Measurements from ENCODE around the gene CALCB. TPM values are rescaled to one million over a fixed set of nuclear protein-coding genes. Genes with fewer than 3 reads are reported as not detected.

CALCB gene
- total and polyA plus RNA-seq, 2 donors, result 0.24 to 1.2 TPM

DNA sequence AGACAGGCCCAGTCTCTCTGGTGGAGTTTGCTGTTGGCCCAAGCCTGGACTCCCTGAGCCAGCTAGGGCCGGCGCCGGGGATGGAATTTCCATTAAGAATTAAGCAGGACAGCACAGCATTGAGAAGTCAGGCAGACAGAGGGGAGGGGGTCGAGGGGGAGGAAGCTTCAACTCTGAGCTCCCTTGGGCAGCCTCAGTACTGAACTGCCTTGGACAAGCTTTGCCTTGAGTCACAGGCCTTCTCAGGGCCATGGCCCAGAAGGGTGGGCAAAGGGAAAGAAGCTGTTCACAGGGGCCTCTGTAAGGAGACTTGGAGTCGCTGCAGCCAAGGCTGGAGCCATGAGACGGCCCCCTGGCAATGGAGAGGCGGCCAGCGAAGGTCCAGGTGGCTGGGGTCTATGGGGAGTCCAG is 38.7 kb downstream of the CALCB start:
- no peak overlapping the region for H3K27ac ChIP-seq (ENCODE audit: low read depth in 1 of 2, low read length in 1 of 2)
- no peak overlapping the region for H3K4me3 ChIP-seq (ENCODE audit: low read length in 2 of 2)
- 92% methylated on average over 8 of the region's 8 CpGs for WGBS
- DNase-seq (ENCODE audit: low read depth in 6 of 9, low spot score in 9 of 9), result no peak
- H3K4me1 ChIP-seq (ENCODE audit: control insufficient read depth in 2 of 2, insufficient read depth in 2 of 2, low read length in 2 of 2), result peaks cover 0 to 15% of the 10 kb centered on the region in 2 donors
- H3K9me3 ChIP-seq (ENCODE audit: control insufficient read depth in 2 of 2, insufficient read depth in 1 of 2, low read length in 1 of 2), result no peaks in the 10 kb centered on the region
- H3K27me3 ChIP-seq (ENCODE audit: control insufficient read depth in 2 of 2, insufficient read depth in 1 of 2, low read length in 1 of 2), result peaks cover 0 to 16% of the 10 kb centered on the region in 2 donors
- H3K36me3 ChIP-seq (ENCODE audit: control insufficient read depth in 2 of 2, insufficient read depth in 2 of 2, low read length in 1 of 2), result no peaks in the 10 kb centered on the region

GRCh38 chr11:15113381-15113780 is 40.0 kb downstream of the CALCB start:
- Histone ChIP-seq H3K36me3 (ENCODE audit: control insufficient read depth in 2 of 2, insufficient read depth in 2 of 2, low read length in 1 of 2) (no peaks in the 10 kb centered on the region), H3K4me1 (ENCODE audit: control insufficient read depth in 2 of 2, insufficient read depth in 2 of 2, low read length in 2 of 2) (peaks cover 0 to 15% of the 10 kb centered on the region in 2 donors), H3K9me3 (ENCODE audit: control insufficient read depth in 2 of 2, insufficient read depth in 1 of 2, low read length in 1 of 2) (no peaks in the 10 kb centered on the region), H3K4me3 (ENCODE audit: low read length in 2 of 2) (no peak overlapping the region), H3K27ac (ENCODE audit: low read depth in 1 of 2, low read length in 1 of 2) (no peak overlapping the region), H3K27me3 (ENCODE audit: control insufficient read depth in 2 of 2, insufficient read depth in 1 of 2, low read length in 1 of 2) (peaks cover 0 to 16% of the 10 kb centered on the region in 2 donors)
- peak in 3 of 9 donors; percentile 13 to 54 (median 23) for DNase-seq (ENCODE audit: low read depth in 6 of 9, low spot score in 9 of 9)
- 27% methylated on average over 5 of the region's 5 CpGs for WGBS

DNA sequence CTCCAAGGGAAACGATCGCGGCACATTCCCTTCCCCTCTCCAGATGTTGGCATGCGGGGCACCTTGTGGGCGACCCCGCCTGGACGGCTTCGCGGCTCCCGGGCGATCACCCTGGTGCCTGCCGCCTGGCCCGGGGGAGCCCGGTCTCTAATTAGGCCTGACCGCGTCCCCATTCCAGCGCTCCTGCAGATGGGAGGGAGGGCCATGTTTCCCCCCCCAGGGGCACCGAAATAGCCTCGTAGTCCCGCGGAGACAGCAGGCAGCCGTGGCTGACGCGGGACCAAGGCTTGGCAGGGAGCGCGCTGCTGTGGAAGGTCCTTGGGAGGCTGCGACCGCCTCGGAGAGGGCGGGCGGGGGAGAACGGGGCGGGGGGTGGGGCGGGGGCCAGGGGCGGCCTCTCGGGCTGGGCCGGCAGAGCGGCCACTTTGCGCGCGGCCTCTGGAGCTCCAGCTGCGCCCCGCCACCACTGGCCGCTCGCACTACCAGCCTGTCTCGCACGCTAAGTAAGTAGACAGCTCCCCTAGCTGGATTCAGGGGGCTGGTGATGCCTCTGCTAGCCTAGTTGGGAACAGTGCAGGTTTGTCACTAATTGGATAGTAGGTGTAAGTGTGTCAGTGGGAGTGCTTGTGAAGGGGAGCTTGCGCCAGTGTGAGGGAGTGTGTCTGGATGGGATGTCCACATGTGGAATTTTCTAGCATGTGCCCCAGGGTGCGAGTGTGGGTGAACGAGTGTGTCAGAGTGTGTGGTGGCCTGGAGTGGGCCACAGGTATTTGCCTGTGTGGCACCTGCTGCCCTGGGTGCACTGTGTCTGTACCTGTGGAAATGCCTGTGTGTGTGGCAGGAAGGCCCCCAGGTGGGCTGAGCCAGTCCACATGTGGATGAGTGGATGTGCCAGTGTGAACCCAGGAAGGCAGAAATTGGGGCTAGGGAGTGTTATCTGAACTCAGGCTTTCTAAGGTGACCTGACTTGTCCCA is 41.4 kb downstream of the CALCB start, which contains the start of gene INSC:
INSC (plus strand) TSS at position 423 of the 975 bp plus-strand sequence. CDS start 34,252 bp downstream, outside the sequence.
- no peak for DNase-seq (ENCODE audit: low read depth in 6 of 9, low spot score in 9 of 9)
- Histone ChIP-seq H3K36me3 (ENCODE audit: control insufficient read depth in 2 of 2, insufficient read depth in 2 of 2, low read length in 1 of 2) (no peaks in the 10 kb centered on the region), H3K4me3 (ENCODE audit: low read length in 2 of 2) (no peak within 1 kb of the TSS), H3K27me3 (ENCODE audit: control insufficient read depth in 2 of 2, insufficient read depth in 1 of 2, low read length in 1 of 2) (peaks cover 0 to 16% of the 10 kb centered on the region in 2 donors), H3K4me1 (ENCODE audit: control insufficient read depth in 2 of 2, insufficient read depth in 2 of 2, low read length in 2 of 2) (peaks cover 0 to 15% of the 10 kb centered on the region in 2 donors), H3K27ac (ENCODE audit: low read depth in 1 of 2, low read length in 1 of 2) (no peak within 1 kb of the TSS), H3K9me3 (ENCODE audit: control insufficient read depth in 2 of 2, insufficient read depth in 1 of 2, low read length in 1 of 2) (no peaks in the 10 kb centered on the region)
- WGBS, result 9% methylated on average over 50 of the region's 50 CpGs

GRCh38 chr11:15115686-15116085 is 42.3 kb downstream of the CALCB start:
- peaks cover 0 to 15% of the 10 kb centered on the region in 2 donors for H3K4me1 ChIP-seq (ENCODE audit: control insufficient read depth in 2 of 2, insufficient read depth in 2 of 2, low read length in 2 of 2)
- no peak overlapping the region for H3K4me3 ChIP-seq (ENCODE audit: low read length in 2 of 2)
- no peaks in the 10 kb centered on the region for H3K36me3 ChIP-seq (ENCODE audit: control insufficient read depth in 2 of 2, insufficient read depth in 2 of 2, low read length in 1 of 2)
- peaks cover 0 to 16% of the 10 kb centered on the region in 2 donors for H3K27me3 ChIP-seq (ENCODE audit: control insufficient read depth in 2 of 2, insufficient read depth in 1 of 2, low read length in 1 of 2)
- 96% methylated on average over 5 of the region's 5 CpGs for WGBS
- no peak overlapping the region for H3K27ac ChIP-seq (ENCODE audit: low read depth in 1 of 2, low read length in 1 of 2)
- DNase-seq (ENCODE audit: low read depth in 6 of 9, low spot score in 9 of 9), result no peak
- no peaks in the 10 kb centered on the region for H3K9me3 ChIP-seq (ENCODE audit: control insufficient read depth in 2 of 2, insufficient read depth in 1 of 2, low read length in 1 of 2)

GRCh38 chr11:15117751-15118150 is 44.4 kb downstream of the CALCB start:
- no peaks in the 10 kb centered on the region for H3K9me3 ChIP-seq (ENCODE audit: control insufficient read depth in 2 of 2, insufficient read depth in 1 of 2, low read length in 1 of 2)
- peaks cover 0 to 16% of the 10 kb centered on the region in 2 donors for H3K27me3 ChIP-seq (ENCODE audit: control insufficient read depth in 2 of 2, insufficient read depth in 1 of 2, low read length in 1 of 2)
- no peaks in the 10 kb centered on the region for H3K36me3 ChIP-seq (ENCODE audit: control insufficient read depth in 2 of 2, insufficient read depth in 2 of 2, low read length in 1 of 2)
- 92% methylated on average over 4 of the region's 4 CpGs for WGBS
- no peak overlapping the region for H3K27ac ChIP-seq (ENCODE audit: low read depth in 1 of 2, low read length in 1 of 2)
- DNase-seq (ENCODE audit: low read depth in 6 of 9, low spot score in 9 of 9), result no peak
- H3K4me1 ChIP-seq (ENCODE audit: control insufficient read depth in 2 of 2, insufficient read depth in 2 of 2, low read length in 2 of 2), result peaks cover 0 to 15% of the 10 kb centered on the region in 2 donors
- H3K4me3 ChIP-seq (ENCODE audit: low read length in 2 of 2), result no peak overlapping the region

GRCh38 chr11:15118431-15118830 is 45.0 kb downstream of the CALCB start:
- no peak overlapping the region for H3K4me3 ChIP-seq (ENCODE audit: low read length in 2 of 2)
- no peak overlapping the region for H3K27ac ChIP-seq (ENCODE audit: low read depth in 1 of 2, low read length in 1 of 2)
- H3K27me3 ChIP-seq (ENCODE audit: control insufficient read depth in 2 of 2, insufficient read depth in 1 of 2, low read length in 1 of 2), result peaks cover 0 to 16% of the 10 kb centered on the region in 2 donors
- no peaks in the 10 kb centered on the region for H3K36me3 ChIP-seq (ENCODE audit: control insufficient read depth in 2 of 2, insufficient read depth in 2 of 2, low read length in 1 of 2)
- no peak for DNase-seq (ENCODE audit: low read depth in 6 of 9, low spot score in 9 of 9)
- no peaks in the 10 kb centered on the region for H3K9me3 ChIP-seq (ENCODE audit: control insufficient read depth in 2 of 2, insufficient read depth in 1 of 2, low read length in 1 of 2)
- H3K4me1 ChIP-seq (ENCODE audit: control insufficient read depth in 2 of 2, insufficient read depth in 2 of 2, low read length in 2 of 2), result peaks cover 0 to 11% of the 10 kb centered on the region in 2 donors

DNA sequence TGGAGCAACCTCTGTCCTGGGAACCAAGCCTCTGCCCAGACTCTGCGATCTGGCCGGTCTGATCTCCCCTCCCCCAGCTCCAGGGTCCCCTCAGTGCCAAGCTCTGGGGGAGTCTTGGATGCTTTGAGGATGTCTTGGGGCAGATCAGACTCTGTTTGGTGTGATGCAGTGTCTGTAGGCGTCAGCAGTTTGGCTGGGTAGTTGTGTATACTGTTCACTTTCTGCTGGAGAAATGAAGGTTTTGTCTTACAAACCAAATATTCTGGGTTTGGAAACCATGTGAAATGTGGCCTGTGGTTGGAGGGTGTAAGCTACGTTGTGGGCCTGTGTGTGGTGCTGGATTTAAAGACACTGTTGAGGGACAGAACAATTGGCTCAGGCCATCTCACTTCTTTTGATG is 46.0 kb downstream of the CALCB start:
- no peak overlapping the region for H3K27ac ChIP-seq (ENCODE audit: low read depth in 1 of 2, low read length in 1 of 2)
- H3K9me3 ChIP-seq (ENCODE audit: control insufficient read depth in 2 of 2, insufficient read depth in 1 of 2, low read length in 1 of 2), result no peaks in the 10 kb centered on the region
- H3K27me3 ChIP-seq (ENCODE audit: control insufficient read depth in 2 of 2, insufficient read depth in 1 of 2, low read length in 1 of 2), result peaks cover 0 to 14% of the 10 kb centered on the region in 2 donors
- WGBS, result 92% methylated on average over 4 of the region's 4 CpGs
- no peak for DNase-seq (ENCODE audit: low read depth in 6 of 9, low spot score in 9 of 9)
- H3K4me1 ChIP-seq (ENCODE audit: control insufficient read depth in 2 of 2, insufficient read depth in 2 of 2, low read length in 2 of 2), result peaks cover 0 to 3% of the 10 kb centered on the region in 2 donors
- H3K36me3 ChIP-seq (ENCODE audit: control insufficient read depth in 2 of 2, insufficient read depth in 2 of 2, low read length in 1 of 2), result no peaks in the 10 kb centered on the region
- no peak overlapping the region for H3K4me3 ChIP-seq (ENCODE audit: low read length in 2 of 2)

GRCh38 chr11:15119826-15120225 is 46.4 kb downstream of the CALCB start:
- peaks cover 0 to 10% of the 10 kb centered on the region in 2 donors for H3K27me3 ChIP-seq (ENCODE audit: control insufficient read depth in 2 of 2, insufficient read depth in 1 of 2, low read length in 1 of 2)
- no peaks in the 10 kb centered on the region for H3K4me1 ChIP-seq (ENCODE audit: control insufficient read depth in 2 of 2, insufficient read depth in 2 of 2, low read length in 2 of 2)
- 97% methylated on average over 1 of the region's 1 CpG for WGBS
- no peak for DNase-seq (ENCODE audit: low read depth in 6 of 9, low spot score in 9 of 9)
- no peak overlapping the region for H3K4me3 ChIP-seq (ENCODE audit: low read length in 2 of 2)
- H3K36me3 ChIP-seq (ENCODE audit: control insufficient read depth in 2 of 2, insufficient read depth in 2 of 2, low read length in 1 of 2), result no peaks in the 10 kb centered on the region
- no peak overlapping the region for H3K27ac ChIP-seq (ENCODE audit: low read depth in 1 of 2, low read length in 1 of 2)
- H3K9me3 ChIP-seq (ENCODE audit: control insufficient read depth in 2 of 2, insufficient read depth in 1 of 2, low read length in 1 of 2), result no peaks in the 10 kb centered on the region

- 96% methylated on average over 1 of the region's 1 CpG for WGBS
- DNase-seq (ENCODE audit: low read depth in 6 of 9, low spot score in 9 of 9), result no peak
- Histone ChIP-seq H3K4me3 (ENCODE audit: low read length in 2 of 2) (no peak overlapping the region), H3K27ac (ENCODE audit: low read depth in 1 of 2, low read length in 1 of 2) (no peak overlapping the region), H3K27me3 (ENCODE audit: control insufficient read depth in 2 of 2, insufficient read depth in 1 of 2, low read length in 1 of 2) (no peaks in the 10 kb centered on the region), H3K4me1 (ENCODE audit: control insufficient read depth in 2 of 2, insufficient read depth in 2 of 2, low read length in 2 of 2) (no peaks in the 10 kb centered on the region), H3K36me3 (ENCODE audit: control insufficient read depth in 2 of 2, insufficient read depth in 2 of 2, low read length in 1 of 2) (no peaks in the 10 kb centered on the region), H3K9me3 (ENCODE audit: control insufficient read depth in 2 of 2, insufficient read depth in 1 of 2, low read length in 1 of 2) (no peaks in the 10 kb centered on the region)
These were observed 50.5 kb downstream of the CALCB start for GRCh38 chr11:15123849-15124248.
